Measurements from ENCODE around the gene ERRFI1.

ERRFI1 gene

GRCh38 chr1:8014381-8014988, 11.6 kb downstream of the ERRFI1 start:
- no peak overlapping the region for H3K27ac ChIP-seq
- H3K9me3 ChIP-seq: no peaks in the 10 kb centered on the region
- no peaks in the 10 kb centered on the region for H4K20me1 ChIP-seq
- TF ChIP-seq Cebpa-rat (IDR thresholded peaks at IDR 0.05): no peak
- no peak overlapping the region for H3K9ac ChIP-seq
- no peak overlapping the region for H3K4me2 ChIP-seq
- H3K27me3 ChIP-seq: no peaks in the 10 kb centered on the region
- H3K36me3 ChIP-seq: no peaks in the 10 kb centered on the region
- H3K4me3 ChIP-seq: no peak overlapping the region
- H3K4me1 ChIP-seq: peaks cover 6% of the 10 kb centered on the region

- no peak for TF ChIP-seq Cebpa-rat (IDR thresholded peaks at IDR 0.05)
- H3K9me3 ChIP-seq: no peaks in the 10 kb centered on the region
- no peak overlapping the region for H3K9ac ChIP-seq
- no peaks in the 10 kb centered on the region for H3K36me3 ChIP-seq
- no peaks in the 10 kb centered on the region for H3K27me3 ChIP-seq
- no peak overlapping the region for H3K27ac ChIP-seq
- no peaks in the 10 kb centered on the region for H4K20me1 ChIP-seq
- H3K4me2 ChIP-seq: no peak overlapping the region
- no peak overlapping the region for H3K4me3 ChIP-seq
- peaks cover 12% of the 10 kb centered on the region for H3K4me1 ChIP-seq
Measured at GRCh38 chr1:8013800-8014199, 12.3 kb downstream of the ERRFI1 start.

- Histone ChIP-seq H3K9ac (no peak overlapping the region), H3K4me1 (peaks cover 12% of the 10 kb centered on the region), H4K20me1 (no peaks in the 10 kb centered on the region), H3K4me3 (no peak overlapping the region), H3K27me3 (no peaks in the 10 kb centered on the region), H3K9me3 (no peaks in the 10 kb centered on the region), H3K36me3 (no peaks in the 10 kb centered on the region), H3K27ac (no peak overlapping the region), H3K4me2 (no peak overlapping the region)
- no peak for TF ChIP-seq Cebpa-rat (IDR thresholded peaks at IDR 0.05)
Measured at GRCh38 chr1:8013399-8013798, 12.7 kb downstream of the ERRFI1 start.

- no peaks in the 10 kb centered on the region for H3K27me3 ChIP-seq
- no peak overlapping the region for H3K9ac ChIP-seq
- H3K27ac ChIP-seq: no peak overlapping the region
- no peak overlapping the region for H3K4me3 ChIP-seq
- H3K4me2 ChIP-seq: no peak overlapping the region
- no peaks in the 10 kb centered on the region for H3K36me3 ChIP-seq
- TF ChIP-seq Cebpa-rat (IDR thresholded peaks at IDR 0.05): no peak
- peaks cover 12% of the 10 kb centered on the region for H3K4me1 ChIP-seq
- no peaks in the 10 kb centered on the region for H3K9me3 ChIP-seq
- H4K20me1 ChIP-seq: no peaks in the 10 kb centered on the region
Measured at GRCh38 chr1:8012955-8013354, 13.2 kb downstream of the ERRFI1 start.

- Histone ChIP-seq H3K9ac (no peak overlapping the region), H3K4me3 (no peak overlapping the region), H3K36me3 (no peaks in the 10 kb centered on the region), H4K20me1 (no peaks in the 10 kb centered on the region), H3K9me3 (no peaks in the 10 kb centered on the region), H3K27me3 (no peaks in the 10 kb centered on the region), H3K27ac (no peak overlapping the region), H3K4me1 (peaks cover 12% of the 10 kb centered on the region), H3K4me2 (no peak overlapping the region)
- no peak for TF ChIP-seq Cebpa-rat (IDR thresholded peaks at IDR 0.05)
Measured at GRCh38 chr1:8011923-8012858, 13.9 kb downstream of the ERRFI1 start.

- Histone ChIP-seq H3K9ac (no peak overlapping the region), H3K4me1 (peaks cover 12% of the 10 kb centered on the region), H4K20me1 (no peaks in the 10 kb centered on the region), H3K27ac (no peak overlapping the region), H3K9me3 (no peaks in the 10 kb centered on the region), H3K27me3 (no peaks in the 10 kb centered on the region), H3K4me3 (no peak overlapping the region), H3K4me2 (no peak overlapping the region), H3K36me3 (no peaks in the 10 kb centered on the region)
- TF ChIP-seq Cebpa-rat (IDR thresholded peaks at IDR 0.05): no peak
Measured at GRCh38 chr1:8011016-8011415, 15.1 kb downstream of the ERRFI1 start.

GRCh38 chr1:8010080-8010664, 15.9 kb downstream of the ERRFI1 start:
- H3K36me3 ChIP-seq: no peaks in the 10 kb centered on the region
- H3K27ac ChIP-seq: no peak overlapping the region
- TF ChIP-seq Cebpa-rat (IDR thresholded peaks at IDR 0.05): no peak
- no peak overlapping the region for H3K9ac ChIP-seq
- H4K20me1 ChIP-seq: no peaks in the 10 kb centered on the region
- no peak overlapping the region for H3K4me3 ChIP-seq
- H3K4me1 ChIP-seq: peaks cover 18% of the 10 kb centered on the region
- peak overlapping the region; percentile 48; the same call in 1 of the 2 replicates for H3K4me2 ChIP-seq
- H3K9me3 ChIP-seq: no peaks in the 10 kb centered on the region
- no peaks in the 10 kb centered on the region for H3K27me3 ChIP-seq

- Histone ChIP-seq H3K4me1 (peaks cover 23% of the 10 kb centered on the region), H3K27ac (no peak overlapping the region), H3K9ac (no peak overlapping the region), H3K4me3 (no peak overlapping the region), H3K36me3 (no peaks in the 10 kb centered on the region), H3K4me2 (peak overlapping the region; percentile 48), H3K27me3 (no peaks in the 10 kb centered on the region), H3K9me3 (no peaks in the 10 kb centered on the region), H4K20me1 (no peaks in the 10 kb centered on the region)
- TF ChIP-seq Cebpa-rat (IDR thresholded peaks at IDR 0.05): no peak
Measured at GRCh38 chr1:8009043-8010002, 16.8 kb downstream of the ERRFI1 start.
